Measurements from ENCODE around the gene EXD3.

The EXD3 gene

GRCh38 chr9:137385061-137385655, 37.8 kb downstream of the EXD3 start:
- Histone ChIP-seq H3K4me1 (peaks cover 37 to 78% (median 68%) of the 10 kb centered on the region in 10 experiments), H3K9me3 (replicated peaks in 1 of 11) (no peaks in the 10 kb centered on the region), H3K4me2 (peak overlapping the region in 6 of 11 experiments; percentile 8 to 99 (median 90); a peak in 8 of 22 replicates), H3K9ac (no peak overlapping the region), H3K36me3 (no peaks in the 10 kb centered on the region; a peak in 1 of 22 replicates), H3K27me3 (no peaks in the 10 kb centered on the region), H3K4me3 (no peak overlapping the region), H3K27ac (no peak overlapping the region), H4K20me1 (peaks cover 0 to 10% (median 0%) of the 10 kb centered on the region in 11 experiments; a peak in 5 of 22 replicates)
- no peak for TF ChIP-seq Cebpa-rat (IDR thresholded peaks at IDR 0.05)

GRCh38 chr9:137383784-137384756, 38.9 kb downstream of the EXD3 start:
- peaks cover 0 to 10% (median 0%) of the 10 kb centered on the region in 11 experiments; a peak in 5 of 22 replicates for H4K20me1 ChIP-seq
- no peaks in the 10 kb centered on the region for H3K9me3 ChIP-seq (replicated peaks in 1 of 11)
- peaks cover 35 to 68% (median 57%) of the 10 kb centered on the region in 10 experiments for H3K4me1 ChIP-seq
- no peak for TF ChIP-seq Cebpa-rat (IDR thresholded peaks at IDR 0.05)
- peak overlapping the region in 1 of 11 experiments; percentile 32; a peak in 1 of 22 replicates for H3K9ac ChIP-seq
- peaks cover 0 to 4% (median 0%) of the 10 kb centered on the region in 11 experiments; a peak in 1 of 22 replicates for H3K36me3 ChIP-seq
- no peak overlapping the region for H3K4me3 ChIP-seq
- no peak overlapping the region for H3K27ac ChIP-seq
- no peaks in the 10 kb centered on the region for H3K27me3 ChIP-seq
- H3K4me2 ChIP-seq = peak overlapping the region in 8 of 11 experiments; percentile 56 to 90 (median 80); a peak in 17 of 22 replicates

GRCh38 chr9:137383081-137383783, 39.7 kb downstream of the EXD3 start:
- no peaks in the 10 kb centered on the region for H3K9me3 ChIP-seq (replicated peaks in 1 of 11)
- H4K20me1 ChIP-seq = peaks cover 0 to 10% (median 0%) of the 10 kb centered on the region in 11 experiments; a peak in 5 of 22 replicates
- no peak for TF ChIP-seq Cebpa-rat (IDR thresholded peaks at IDR 0.05)
- H3K36me3 ChIP-seq = 0 out of 22 replicates have a peak, but pooled peaks cover 0 to 4% (median 0%) of the 10 kb centered on the region in 11 experiments
- H3K27ac ChIP-seq = peak overlapping the region in 2 of 11 experiments; percentile 6 to 28; a peak in 1 of 22 replicates
- peak overlapping the region; percentile 16 to 90 (median 71); a peak in 20 of 22 replicates for H3K4me2 ChIP-seq
- no peak overlapping the region for H3K4me3 ChIP-seq
- peaks cover 27 to 59% (median 49%) of the 10 kb centered on the region in 10 experiments for H3K4me1 ChIP-seq
- H3K9ac ChIP-seq = peak overlapping the region in 6 of 11 experiments; percentile 6 to 47 (median 32); a peak in 5 of 22 replicates
- H3K27me3 ChIP-seq = no peaks in the 10 kb centered on the region

- peak overlapping the region in 6 of 11 experiments; percentile 6 to 47 (median 32); a peak in 5 of 22 replicates for H3K9ac ChIP-seq
- H3K4me3 ChIP-seq = no peak overlapping the region
- peaks cover 0 to 10% (median 0%) of the 10 kb centered on the region in 11 experiments; a peak in 5 of 22 replicates for H4K20me1 ChIP-seq
- TF ChIP-seq Cebpa-rat (IDR thresholded peaks at IDR 0.05) = no peak
- peaks cover 20 to 52% (median 42%) of the 10 kb centered on the region in 10 experiments for H3K4me1 ChIP-seq
- H3K9me3 ChIP-seq (replicated peaks in 1 of 11) = no peaks in the 10 kb centered on the region
- H3K27ac ChIP-seq = peak overlapping the region in 2 of 11 experiments; percentile 6 to 28; a peak in 1 of 22 replicates
- peak overlapping the region; percentile 16 to 90 (median 71); a peak in 19 of 22 replicates for H3K4me2 ChIP-seq
- 0 out of 22 replicates have a peak, but pooled peaks cover 0 to 4% (median 0%) of the 10 kb centered on the region in 11 experiments for H3K36me3 ChIP-seq
- no peaks in the 10 kb centered on the region for H3K27me3 ChIP-seq
Measured at GRCh38 chr9:137382444-137383080, 40.4 kb downstream of the EXD3 start.

- H4K20me1 ChIP-seq = peaks cover 0 to 10% (median 0%) of the 10 kb centered on the region in 11 experiments; a peak in 5 of 22 replicates
- H3K27ac ChIP-seq = no peak overlapping the region
Measured at GRCh38 chr9:137381501-137382443, 41.2 kb downstream of the EXD3 start.

GRCh38 chr9:137380606-137381005, 42.4 kb downstream of the EXD3 start:
- Histone ChIP-seq H3K9me3 (replicated peaks in 1 of 11) (peaks cover 3 to 9% (median 8%) of the 10 kb centered on the region in 11 experiments; a peak in 20 of 22 replicates), H3K4me3 (no peak overlapping the region), H3K9ac (no peak overlapping the region), H3K27ac (no peak overlapping the region), H3K4me1 (peaks cover 6 to 33% (median 25%) of the 10 kb centered on the region in 10 experiments; a peak in 18 of 20 replicates), H3K36me3 (peaks cover 0 to 4% (median 0%) of the 10 kb centered on the region in 11 experiments; a peak in 2 of 22 replicates), H4K20me1 (peaks cover 0 to 10% (median 0%) of the 10 kb centered on the region in 11 experiments; a peak in 5 of 22 replicates), H3K4me2 (no peak overlapping the region), H3K27me3 (no peaks in the 10 kb centered on the region)
- no peak for TF ChIP-seq Cebpa-rat (IDR thresholded peaks at IDR 0.05)

More at GRCh38 chr9:137381501-137382443, 41.2 kb downstream of the EXD3 start:
- Histone ChIP-seq H3K4me1 (peaks cover 12 to 45% (median 34%) of the 10 kb centered on the region in 10 experiments), H3K9ac (no peak overlapping the region), H3K4me3 (no peak overlapping the region), H3K9me3 (replicated peaks in 1 of 11) (no peaks in the 10 kb centered on the region; a peak in 1 of 22 replicates), H3K4me2 (no peak overlapping the region), H3K27me3 (no peaks in the 10 kb centered on the region), H3K36me3 (peaks cover 0 to 4% (median 0%) of the 10 kb centered on the region in 11 experiments; a peak in 1 of 22 replicates)
- TF ChIP-seq Cebpa-rat (IDR thresholded peaks at IDR 0.05) = no peak

- peaks cover 6 to 29% (median 25%) of the 10 kb centered on the region in 10 experiments; a peak in 18 of 20 replicates for H3K4me1 ChIP-seq
- peaks cover 0 to 4% (median 0%) of the 10 kb centered on the region in 11 experiments; a peak in 2 of 22 replicates for H3K36me3 ChIP-seq
- H3K27me3 ChIP-seq = no peaks in the 10 kb centered on the region
- peaks cover 0 to 10% (median 0%) of the 10 kb centered on the region in 11 experiments; a peak in 5 of 22 replicates for H4K20me1 ChIP-seq
- no peak overlapping the region for H3K9ac ChIP-seq
- no peak overlapping the region for H3K27ac ChIP-seq
- H3K4me2 ChIP-seq = no peak overlapping the region
- TF ChIP-seq Cebpa-rat (IDR thresholded peaks at IDR 0.05) = no peak
- no peak overlapping the region for H3K4me3 ChIP-seq
- peaks cover 7 to 13% (median 12%) of the 10 kb centered on the region in 11 experiments; a peak in 20 of 22 replicates for H3K9me3 ChIP-seq (replicated peaks in 1 of 11)
Measured at GRCh38 chr9:137380171-137380570, 42.8 kb downstream of the EXD3 start.
